A673 (cell line): ENCODE data around the gene KLHL1. TPM values are rescaled to one million over a fixed set of nuclear protein-coding genes. Genes with fewer than 3 reads are reported as not detected.

Experiments used
- BruUV-seq: library from RNA; stranded (reverse); fragments of 400-500 nt; replicated peaks from 2 replicates; lab custom pipeline; 2021; lab: Mats Ljungman, UMichigan
- CTCF ChIA-PET: fragments of 300-600 bp; sonication (Branson Sonifier 250); formaldehyde crosslinking; loops from one replicate; lab custom pipeline; 2022; ENCODE audit warnings: antibody characterized with exemption; lab: Charles Lee
- POLR2A ChIA-PET: fragments of 300-600 bp; sonication (Branson Sonifier 250); formaldehyde crosslinking; loops from one replicate; lab custom pipeline; 2022; ENCODE audit warnings: antibody characterized with exemption; ENCODE audit not compliant: low non-redundant PET; lab: Charles Lee
- DNase-seq: peaks from one replicate; pipeline ENCODE4 v3.0.0-alpha.2; 2015; ENCODE audit warnings: low spot score
- H3K27ac ChIP-seq: fragments of 200-600 bp; sonication (generic); 2 replicates; pipeline ENCODE4 v1.5.1; 2016; ENCODE audit warnings: mixed run types, low read depth, mild to moderate bottlenecking, mixed read lengths, antibody characterized with exemption, low read length; ENCODE audit not compliant: poor library complexity, severe bottlenecking
- H3K27me3 ChIP-seq: fragments of 200-600 bp; sonication (generic); replicated peaks from 2 replicates; pipeline ENCODE4 v1.6.1; 2017; ENCODE audit warnings: mixed run types, low read depth, mild to moderate bottlenecking, mixed read lengths, antibody characterized with exemption, low read length; ENCODE audit not compliant: insufficient read depth, poor library complexity
- H3K36me3 ChIP-seq: fragments of 200-600 bp; sonication (generic); 2 replicates; pipeline ENCODE4 v1.6.1; 2016; ENCODE audit warnings: mixed run types, mild to moderate bottlenecking, mixed read lengths, antibody characterized with exemption, low read length; ENCODE audit not compliant: insufficient read depth, poor library complexity, severe bottlenecking
- H3K4me1 ChIP-seq: fragments of 200-600 bp; sonication (generic); 2 replicates; pipeline ENCODE4 v1.6.1; 2017; ENCODE audit warnings: mixed run types, mild to moderate bottlenecking, mixed read lengths, antibody characterized with exemption, low read length; ENCODE audit not compliant: insufficient read depth, poor library complexity, severe bottlenecking
- H3K4me3 ChIP-seq: fragments of 200-600 bp; sonication (generic); 2 replicates; pipeline ENCODE4 v1.5.1; 2016; ENCODE audit warnings: low read depth, mixed run types, mild to moderate bottlenecking, mixed read lengths, low read length; ENCODE audit not compliant: poor library complexity, severe bottlenecking
- H3K9me3 ChIP-seq: fragments of 200-600 bp; sonication (generic); 2 replicates; pipeline ENCODE4 v1.6.1; 2016; ENCODE audit warnings: mixed run types, low read depth, mild to moderate bottlenecking, mixed read lengths, antibody characterized with exemption, low read length; ENCODE audit not compliant: poor library complexity, severe bottlenecking
- CTCF ChIP-seq: fragments of 300-800, 200-600 bp; sonication (generic); conservative IDR thresholded peaks from 2 replicates; pipeline ENCODE4 v1.5.1; 2017; ENCODE audit warnings: low read depth, mild to moderate bottlenecking, antibody characterized with exemption, low read length, moderate library complexity, mixed read lengths
- EZH2 ChIP-seq: fragments of 200-600 bp; sonication (generic); IDR thresholded peaks from 2 replicates; pipeline ENCODE4 v1.6.1; 2017; ENCODE audit warnings: borderline replicate concordance, low read depth, mild to moderate bottlenecking, mixed read lengths, antibody characterized with exemption, low read length; ENCODE audit not compliant: poor library complexity, severe bottlenecking
- intact Hi-C: fragments of 100-400 bp; cut with micrococcal nuclease; formaldehyde crosslinking; loops from one replicate; pipeline ENCODE4 v1.10.0; 2022; ENCODE audit not compliant: unreplicated experiment
- total RNA-seq: library from RNA; stranded (reverse); gene quantifications from 2 replicates; pipeline ENCODE4 v1.2.3, GENCODE V29; 2021

The KLHL1 gene
- total RNA-seq, 1 experiment from 2014 or later = not detected

- intact Hi-C loops = no loop called here
- no peaks in the 10 kb centered on the region for H3K4me1 ChIP-seq
- no TSS peak for BruUV-seq
- CTCF ChIA-PET = no interaction called here
- POLR2A ChIA-PET = no interaction called here
- H3K36me3 ChIP-seq = no peaks in the 10 kb centered on the region
- no peak overlapping the region for H3K4me3 ChIP-seq
- H3K27me3 ChIP-seq = no peaks in the 10 kb centered on the region
- no peak for DNase-seq
- no peak for TF ChIP-seq CTCF
- TF ChIP-seq EZH2 = no peak
- H3K9me3 ChIP-seq = no peaks in the 10 kb centered on the region
- no peak overlapping the region for H3K27ac ChIP-seq
Observed at GRCh38 chr13:69706807-69707206, 401.4 kb downstream of the KLHL1 start.

- CTCF ChIA-PET = no interaction called here
- POLR2A ChIA-PET = no interaction called here
- no peak for DNase-seq
- intact Hi-C loops = no loop called here
- BruUV-seq = no TSS peak
- Histone ChIP-seq H3K27ac (no peak overlapping the region), H3K9me3 (no peaks in the 10 kb centered on the region), H3K36me3 (no peaks in the 10 kb centered on the region), H3K4me1 (no peaks in the 10 kb centered on the region), H3K27me3 (no peaks in the 10 kb centered on the region), H3K4me3 (no peak overlapping the region)
- TF ChIP-seq CTCF (no peak), EZH2 (no peak)
Observed at GRCh38 chr13:69704311-69704710, 403.9 kb downstream of the KLHL1 start.

- DNase-seq = no peak
- Histone ChIP-seq H3K27me3 (no peaks in the 10 kb centered on the region), H3K4me1 (no peaks in the 10 kb centered on the region), H3K36me3 (no peaks in the 10 kb centered on the region), H3K27ac (no peak overlapping the region), H3K4me3 (no peak overlapping the region), H3K9me3 (no peaks in the 10 kb centered on the region)
- no peak for TF ChIP-seq EZH2
- no peak for TF ChIP-seq CTCF
- ChIA-PET POLR2A (no interaction called here), CTCF (no interaction called here)
- intact Hi-C loops = no loop called here
- no TSS peak for BruUV-seq
Observed at GRCh38 chr13:69690999-69691398, 417.3 kb downstream of the KLHL1 start.
